HG03097 (cell line): Measurements from ENCODE around the gene THOP1.
"Not testable (repeated sequence)": the region's sequence is repeated elsewhere in the genome, so short reads cannot be mapped to it uniquely, and the experiment has no call there.

Source experiments
- ATAC-seq: cut with Tn5 transposase; IDR thresholded peaks from one replicate; pipeline ENCODE4 v1.9.1; 2021; ENCODE audit not compliant: unreplicated experiment, low FRiP score

THOP1 gene

GRCh38 chr19:2780284-2780683, 5.0 kb upstream of the THOP1 start:
- ATAC-seq, result no peak

DNA sequence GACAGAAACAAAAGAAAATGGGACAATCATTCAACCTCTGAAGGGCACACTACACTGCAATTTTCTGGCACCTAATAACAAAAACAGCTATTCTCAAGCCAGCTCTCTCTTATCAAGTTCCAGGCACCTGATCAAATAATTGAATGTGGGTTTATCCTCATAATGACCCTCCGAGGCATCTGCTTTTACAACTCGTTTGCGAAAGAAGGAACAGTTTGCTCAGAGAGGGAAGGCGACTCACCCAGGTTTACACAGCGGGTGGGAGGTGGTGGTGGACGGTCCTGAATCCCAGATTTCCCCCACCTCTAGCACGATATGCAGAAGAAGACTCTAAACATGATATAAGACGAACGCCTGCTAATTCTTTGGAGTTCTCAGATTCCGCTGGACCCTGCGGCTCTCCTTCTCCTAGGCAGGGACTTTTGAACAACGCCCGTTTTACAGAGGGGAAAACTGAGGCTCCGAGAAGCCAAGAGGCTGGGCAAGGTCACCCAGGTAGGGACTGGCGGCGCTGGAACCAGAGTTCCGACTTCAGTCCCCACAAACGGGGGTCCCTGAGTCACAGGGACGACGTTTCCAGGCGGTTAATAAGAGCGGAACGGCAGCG, 2.9 kb upstream of the THOP1 start:
- no peak for ATAC-seq

- ATAC-seq, result peak; percentile 72
Observed at GRCh38 chr19:2782936-2783780, 2.1 kb upstream of the THOP1 start, which contains the start of gene SGTA. SGTA (minus strand) TSS chr19:2783273; CDS start chr19:2769068, 14,205 bp downstream.

DNA sequence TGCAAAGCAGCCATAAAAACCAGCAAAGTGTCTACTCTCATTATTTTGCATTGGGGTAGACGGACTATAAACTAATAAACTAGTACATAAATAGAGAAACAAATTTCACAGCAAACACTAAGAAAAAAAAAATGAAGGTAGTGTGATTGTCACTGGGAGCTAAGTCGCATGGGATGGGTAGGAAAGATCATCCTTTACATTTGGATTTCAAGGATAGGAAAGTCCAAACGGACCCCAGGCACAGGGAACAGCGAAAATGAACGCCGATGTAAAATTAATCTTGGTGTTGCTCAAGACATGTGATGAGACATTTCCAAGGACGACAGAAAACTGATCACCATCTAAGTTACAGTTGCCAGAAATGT, 1.5 kb upstream of the THOP1 start:
- ATAC-seq, result no peak

- ATAC-seq, result no peak
Observed at GRCh38 chr19:2787115-2787514, 1.8 kb downstream of the THOP1 start.

DNA sequence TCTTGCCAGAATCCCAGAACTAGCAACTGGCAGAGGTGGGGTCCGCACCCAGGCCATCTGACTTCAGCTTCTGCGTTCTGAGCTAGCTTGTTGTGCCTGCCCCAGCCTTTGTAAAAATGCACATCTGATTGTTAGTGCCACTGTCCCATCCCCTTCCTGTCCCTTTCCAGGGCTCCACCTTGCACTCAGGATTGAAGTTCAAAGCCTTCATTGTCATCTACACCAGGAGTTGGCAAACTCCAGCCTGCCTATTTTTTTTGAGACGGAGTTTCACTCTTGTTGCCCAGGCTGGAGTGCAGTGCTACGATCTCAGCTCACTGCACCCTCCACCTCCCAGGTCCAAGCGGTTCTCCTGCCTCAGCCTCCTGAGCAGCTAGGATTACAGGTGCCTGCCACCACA, 2.9 kb downstream of the THOP1 start:
- ATAC-seq, result no peak

DNA sequence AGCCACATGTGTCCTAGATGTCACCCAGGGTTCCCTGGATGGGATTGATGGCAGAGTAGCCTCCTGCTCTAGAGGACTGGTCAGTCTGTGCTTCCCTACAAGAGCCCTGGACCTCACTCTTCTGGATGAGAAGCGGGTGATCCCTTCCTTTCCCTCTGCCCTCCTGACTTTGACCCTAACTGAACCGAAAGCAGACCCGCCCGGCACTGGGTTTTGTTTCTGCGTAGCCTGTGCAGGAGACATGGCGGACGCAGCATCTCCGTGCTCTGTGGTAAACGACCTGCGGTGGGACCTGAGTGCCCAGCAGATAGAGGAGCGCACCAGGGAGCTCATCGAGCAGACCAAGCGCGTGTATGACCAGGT, 4.9 kb downstream of the THOP1 start:
- ATAC-seq, result no peak

DNA sequence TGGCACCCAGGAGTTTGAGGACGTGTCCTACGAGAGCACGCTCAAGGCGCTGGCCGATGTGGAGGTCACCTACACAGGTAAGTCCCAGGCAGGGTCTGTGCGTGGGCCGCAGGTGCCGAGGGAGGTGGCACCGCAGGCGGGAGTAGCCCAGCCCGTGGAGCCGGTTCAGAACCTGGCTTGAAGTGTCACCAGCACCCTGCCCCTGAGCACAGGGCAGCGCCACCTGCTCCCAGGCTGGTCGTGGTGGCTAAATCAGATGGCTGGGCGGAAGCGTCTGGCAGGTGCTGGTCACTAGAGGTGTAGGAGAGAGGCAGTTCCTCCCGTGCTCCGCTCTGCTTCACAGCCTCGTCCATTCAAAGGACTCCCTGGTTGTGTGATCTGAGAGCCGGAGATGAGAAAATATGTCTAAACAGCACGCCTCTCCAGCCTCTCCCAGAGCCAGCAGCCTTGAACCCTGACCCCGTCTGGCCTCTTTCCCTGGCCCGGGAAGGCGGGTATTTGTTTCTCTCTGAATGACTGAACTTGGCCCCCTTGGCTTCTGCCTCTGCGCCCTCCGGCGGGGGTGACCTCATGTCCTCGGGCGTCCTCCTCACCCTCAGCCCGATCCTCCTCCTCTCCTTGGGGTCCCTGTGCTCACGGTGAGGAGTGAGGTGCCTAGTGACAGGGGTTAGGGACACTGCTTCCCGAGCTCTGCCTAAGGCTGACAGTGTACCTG, 5.4 kb downstream of the THOP1 start:
- ATAC-seq, result no peak

GRCh38 chr19:2791440-2791839, 6.1 kb downstream of the THOP1 start:
- ATAC-seq, result no peak

DNA sequence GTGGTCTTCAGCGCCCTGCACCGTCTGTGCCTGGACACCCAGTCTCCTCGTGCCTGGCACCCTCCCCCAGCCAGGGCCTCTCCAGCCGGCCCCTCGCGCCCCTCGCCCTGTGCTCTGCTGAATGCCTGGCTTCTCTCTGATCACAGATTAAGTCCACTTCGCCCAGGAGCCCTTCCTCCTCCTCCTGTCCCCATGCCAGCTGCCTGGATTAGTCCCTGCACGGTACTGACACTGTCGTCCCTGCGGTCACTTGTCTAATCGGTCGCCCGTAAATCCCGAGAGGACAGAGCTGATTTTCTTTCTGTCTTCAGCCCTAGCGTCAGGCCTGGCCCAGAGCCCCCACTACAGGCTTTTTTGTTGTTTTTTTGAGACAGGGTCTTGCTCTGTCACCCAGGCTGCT, 6.6 kb downstream of the THOP1 start:
- ATAC-seq, result no peak

DNA sequence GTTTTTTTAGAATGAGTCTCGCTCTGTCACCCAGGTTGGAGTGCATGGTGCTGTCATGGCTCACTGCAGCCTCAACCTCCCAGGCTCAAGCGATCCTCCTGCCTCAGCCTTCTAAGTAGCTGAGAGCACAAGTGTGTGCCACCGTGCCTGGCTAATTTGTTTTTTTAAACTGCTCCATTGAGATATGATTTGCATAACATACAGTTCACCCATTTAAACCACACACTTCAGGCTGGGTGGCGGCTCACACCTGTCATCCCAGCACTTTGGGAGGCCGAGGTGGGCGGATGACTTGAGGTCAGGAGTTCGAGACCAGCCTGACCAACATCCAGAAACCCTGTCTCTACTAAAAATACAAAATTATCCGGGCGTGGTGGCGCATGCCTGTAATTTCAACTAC, 7.4 kb downstream of the THOP1 start:
- ATAC-seq, result not testable (repeated sequence)

DNA sequence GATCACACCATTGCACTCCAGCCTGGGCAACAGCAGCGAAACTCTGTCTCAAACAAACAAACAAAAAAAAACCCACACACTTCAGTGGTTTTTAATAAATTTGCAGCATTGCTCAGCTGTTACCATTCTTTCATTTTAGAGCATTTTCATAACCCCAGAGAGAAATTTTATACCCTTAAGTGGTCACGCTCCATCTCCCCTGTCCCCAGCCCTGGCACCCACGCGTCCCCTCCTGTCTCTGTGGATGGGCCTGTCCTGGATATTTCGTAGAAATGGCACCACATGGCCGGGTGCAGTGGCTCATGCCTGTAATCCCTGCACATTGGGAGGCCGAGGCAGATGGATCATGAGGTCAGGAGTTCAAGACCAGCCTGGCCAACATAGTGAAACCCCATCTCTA, 7.8 kb downstream of the THOP1 start:
- no peak for ATAC-seq

DNA sequence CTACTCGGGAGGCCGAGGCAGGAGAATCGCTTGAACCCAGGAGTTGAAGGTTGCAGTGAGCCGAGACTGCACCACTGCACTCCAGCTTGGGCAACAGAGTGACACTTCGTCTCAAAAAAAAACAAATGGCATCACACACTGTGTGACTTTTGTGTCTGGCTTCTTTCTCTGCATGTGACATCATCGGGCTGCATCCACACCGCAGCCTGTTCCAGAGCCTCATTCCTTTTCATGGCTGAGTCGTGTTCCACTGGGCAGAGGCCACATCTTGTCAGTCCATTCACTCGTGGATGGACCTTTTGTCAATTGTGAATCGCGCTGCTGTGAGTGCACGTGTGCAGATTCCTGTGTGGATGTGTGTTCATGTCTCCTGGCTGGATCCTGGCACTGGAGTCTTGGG, 8.3 kb downstream of the THOP1 start:
- ATAC-seq, result no peak

GRCh38 chr19:2795827-2796658, 10.7 kb downstream of the THOP1 start:
- ATAC-seq, result no peak

DNA sequence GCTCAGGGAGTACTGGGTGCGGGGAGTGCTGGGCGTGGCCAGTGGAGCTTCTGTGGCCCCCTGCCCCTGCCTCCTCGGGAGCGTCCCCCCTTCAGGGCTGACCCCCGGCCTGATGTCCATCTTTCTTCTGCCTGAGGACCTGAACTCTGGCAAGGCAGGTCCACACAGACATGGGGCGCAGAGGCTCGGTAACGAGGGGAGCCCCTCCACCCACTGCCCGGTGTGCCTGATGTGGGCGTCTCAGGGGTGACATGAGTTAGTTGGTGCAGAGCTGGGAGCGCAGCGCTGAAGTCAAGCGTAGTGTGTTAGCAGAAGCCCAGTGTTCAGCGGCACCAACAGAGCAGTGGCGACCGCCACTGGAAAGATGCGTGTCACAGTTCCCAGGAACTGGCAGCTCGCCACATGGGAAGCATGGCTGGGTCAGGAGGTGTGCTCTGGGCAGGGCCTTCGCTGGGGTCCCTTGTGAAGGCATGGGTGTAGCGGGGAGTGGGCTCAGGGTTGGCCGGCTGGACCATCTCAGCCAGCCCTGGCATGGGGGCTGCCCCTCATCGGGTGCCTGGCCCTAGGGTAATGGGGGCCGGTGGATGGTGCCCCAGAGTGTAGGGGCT, 11.5 kb downstream of the THOP1 start:
- ATAC-seq, result no peak

DNA sequence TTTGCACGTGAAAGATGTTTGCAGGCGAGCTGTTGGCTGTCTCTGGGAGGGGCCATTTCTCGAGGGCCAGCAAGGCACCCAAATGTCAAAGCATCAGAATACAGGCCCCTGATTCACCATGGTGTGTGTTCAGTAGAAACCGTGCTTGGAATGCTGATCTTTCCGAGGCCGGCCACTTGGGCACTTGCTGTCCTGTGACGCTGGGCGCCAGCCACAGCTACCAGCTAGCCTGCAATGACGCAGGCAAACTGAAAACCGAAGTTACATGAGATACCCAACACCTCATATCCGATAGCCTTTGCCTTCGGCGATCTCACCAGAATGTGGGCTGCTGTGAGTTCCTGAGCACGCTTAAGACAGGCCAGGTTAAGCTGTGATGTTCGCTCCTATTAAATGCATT, 12.0 kb downstream of the THOP1 start:
- no peak for ATAC-seq

DNA sequence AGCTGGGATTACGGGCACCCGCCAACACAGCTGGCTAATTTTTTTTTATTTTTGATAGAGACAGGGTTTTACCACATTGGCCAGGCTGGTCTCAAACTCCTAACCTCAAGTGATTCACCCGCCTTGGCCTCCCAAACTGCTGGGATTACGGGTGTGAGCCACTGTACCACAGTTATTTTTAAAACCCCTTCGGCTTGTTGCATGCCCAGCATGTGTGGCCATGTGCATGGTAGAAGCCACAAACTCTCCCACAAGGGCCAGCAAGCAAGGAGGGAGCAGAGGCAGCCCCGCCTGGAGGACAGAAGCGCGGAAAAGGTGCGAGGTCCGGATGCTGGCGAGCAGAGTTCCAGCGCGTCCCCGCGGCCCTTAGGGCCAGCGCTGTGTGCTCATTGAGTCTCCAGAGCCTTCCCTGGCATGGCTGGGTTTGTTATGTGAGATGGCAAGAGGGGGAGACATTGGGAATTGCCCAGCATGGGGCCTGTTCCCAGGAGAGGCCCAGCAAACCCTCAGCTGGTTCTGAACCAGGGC, 12.9 kb downstream of the THOP1 start:
- ATAC-seq, result no peak

DNA sequence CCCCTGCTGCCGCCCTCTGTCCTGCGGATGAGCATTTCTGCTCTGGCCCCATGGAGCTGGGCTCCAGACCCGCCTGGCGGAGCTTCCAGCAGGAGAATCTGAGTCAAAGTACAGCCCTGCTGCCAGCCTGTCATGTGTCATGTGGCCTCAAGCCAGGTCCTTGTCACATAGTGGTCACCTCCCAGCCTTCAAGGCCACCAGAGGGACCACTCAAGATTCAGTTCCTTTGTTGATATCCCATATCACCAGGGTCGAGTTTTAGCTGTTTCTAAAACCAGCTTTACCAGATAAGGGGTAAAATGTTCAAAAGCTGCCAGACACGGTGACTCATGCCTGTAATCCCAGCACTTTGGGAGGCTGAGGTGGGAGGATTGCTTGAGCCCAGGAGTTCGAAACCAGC, 13.4 kb downstream of the THOP1 start:
- ATAC-seq, result no peak

DNA sequence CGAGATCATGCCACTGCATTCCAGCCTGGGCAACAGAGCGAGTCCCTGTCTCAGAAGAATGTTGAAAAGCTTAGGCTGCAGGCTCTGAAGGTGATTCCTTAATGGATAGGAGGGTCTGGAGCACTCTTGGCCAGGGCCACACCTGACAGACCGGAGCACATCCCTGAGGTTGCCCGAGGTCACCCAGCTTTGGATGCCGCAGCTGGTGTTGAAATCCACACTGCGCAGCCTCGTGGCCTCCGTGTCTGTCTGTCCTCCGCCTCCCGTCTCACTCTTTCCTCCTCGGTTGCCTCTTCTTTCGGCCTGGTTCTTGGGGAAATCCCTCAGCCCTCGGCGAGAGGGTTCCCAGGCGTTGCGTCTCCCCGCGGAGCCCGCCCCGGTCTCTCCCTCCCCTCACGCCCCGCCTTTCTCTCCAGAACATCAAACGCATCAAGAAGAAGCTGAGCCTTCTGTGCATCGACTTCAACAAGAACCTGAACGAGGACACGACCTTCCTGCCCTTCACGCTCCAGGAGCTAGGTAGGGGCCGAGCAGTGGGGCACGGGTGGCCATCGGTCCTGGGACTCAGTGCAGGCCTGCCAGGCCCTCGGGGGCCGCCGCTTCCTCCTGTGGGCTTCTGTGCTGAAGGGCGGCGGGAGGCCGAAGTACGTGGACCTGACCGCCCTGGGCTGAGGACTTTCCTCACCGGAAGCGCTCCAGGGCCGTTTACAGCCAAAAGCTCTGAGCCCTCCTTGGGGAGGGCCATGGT, 14.1 kb downstream of the THOP1 start:
- ATAC-seq, result no peak

GRCh38 chr19:2800506-2800905, 15.2 kb downstream of the THOP1 start:
- no peak for ATAC-seq
